Embryonic facial prominence (tissue), 1 donor: Measurements from ENCODE around the gene PKN2.
A peak's percentile ranks its signal among the peaks of the same experiment; 100 is the strongest.
"Not testable (repeated sequence)": the region's sequence is repeated elsewhere in the genome, so short reads cannot be mapped to it uniquely, and the experiment has no call there.

Experiments
- DNase-seq: peaks from one replicate; pipeline ENCODE4 v3.0.0-alpha.2; 2016; ENCODE audit errors: extremely low spot score

Gene PKN2

GRCh38 chr1:88787023-88787903 is 103.2 kb downstream of the PKN2 start:
- DNase-seq = no peak

- DNase-seq = no peak
These were observed 107.1 kb downstream of the PKN2 start for GRCh38 chr1:88791192-88791591.

DNA sequence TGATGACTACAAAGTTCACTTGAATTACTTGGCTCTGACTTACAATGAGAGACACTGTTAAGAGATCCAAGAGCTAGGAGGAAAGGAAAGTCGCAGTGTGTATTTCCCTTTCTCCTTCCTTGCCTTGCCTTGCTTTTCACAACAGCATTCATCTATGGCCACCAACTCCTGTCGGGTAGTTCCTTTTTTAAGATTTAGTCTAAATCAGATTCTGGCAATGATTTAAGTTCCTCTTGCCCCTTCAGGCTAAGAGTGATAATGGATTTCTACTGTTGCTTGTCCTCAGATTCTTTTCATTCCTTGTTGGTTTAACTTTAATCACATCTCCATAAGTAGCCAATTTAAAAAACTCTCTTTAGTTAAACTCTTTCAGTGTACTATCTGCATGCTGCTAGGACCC is 115.4 kb downstream of the PKN2 start:
- no peak for DNase-seq

DNA sequence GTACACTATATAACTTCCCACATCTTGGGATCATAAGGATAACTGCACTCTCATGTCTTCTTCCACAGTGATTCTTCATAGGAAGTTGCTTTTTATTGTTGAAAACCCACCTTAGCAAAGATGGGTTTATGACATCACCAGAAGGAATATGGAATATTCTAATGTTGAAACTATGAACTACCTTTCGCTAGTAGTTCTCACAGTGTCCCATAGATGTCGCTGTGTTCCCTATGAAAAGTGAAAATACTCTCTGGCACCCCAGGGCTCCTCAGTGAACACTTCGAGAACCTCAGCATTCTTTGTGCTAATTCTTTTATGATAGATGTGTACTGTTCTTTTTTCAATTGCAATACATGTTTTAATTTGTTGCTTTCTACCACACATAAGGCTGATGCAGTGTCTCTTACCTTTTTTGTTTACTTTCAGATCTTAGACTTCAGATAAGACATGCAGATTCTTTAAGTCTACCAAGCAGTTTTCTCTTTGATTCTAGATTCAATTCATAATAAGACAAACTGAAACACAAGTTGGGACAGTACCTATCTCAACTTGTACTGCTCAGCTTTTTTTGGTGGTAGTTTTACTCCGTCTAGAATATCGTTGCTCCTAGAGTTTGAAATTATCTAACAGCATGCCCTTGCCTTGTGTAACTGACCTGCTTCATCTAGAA is 116.4 kb downstream of the PKN2 start:
- DNase-seq = no peak

- DNase-seq = no peak
These were observed 117.6 kb downstream of the PKN2 start for GRCh38 chr1:88801575-88802208.

DNA sequence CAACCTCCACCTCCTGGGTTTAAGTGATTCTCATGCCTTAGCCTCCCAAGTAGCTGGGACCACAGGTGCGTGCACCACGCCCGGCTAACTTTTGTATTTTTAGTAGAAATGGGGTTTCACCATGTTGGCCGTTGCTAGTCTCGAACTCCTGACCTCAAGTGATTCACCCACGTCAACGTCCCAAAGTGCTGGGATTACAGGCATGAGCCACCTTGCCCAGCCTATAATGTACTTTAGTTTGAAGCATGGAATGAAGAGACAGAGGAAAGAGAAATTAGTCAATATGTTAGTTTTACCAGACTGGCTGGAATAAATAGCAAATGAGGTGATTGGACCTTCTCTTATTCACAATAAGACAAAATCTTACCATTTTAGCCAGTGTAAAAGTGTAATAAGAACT is 118.3 kb downstream of the PKN2 start:
- DNase-seq = no peak

DNA sequence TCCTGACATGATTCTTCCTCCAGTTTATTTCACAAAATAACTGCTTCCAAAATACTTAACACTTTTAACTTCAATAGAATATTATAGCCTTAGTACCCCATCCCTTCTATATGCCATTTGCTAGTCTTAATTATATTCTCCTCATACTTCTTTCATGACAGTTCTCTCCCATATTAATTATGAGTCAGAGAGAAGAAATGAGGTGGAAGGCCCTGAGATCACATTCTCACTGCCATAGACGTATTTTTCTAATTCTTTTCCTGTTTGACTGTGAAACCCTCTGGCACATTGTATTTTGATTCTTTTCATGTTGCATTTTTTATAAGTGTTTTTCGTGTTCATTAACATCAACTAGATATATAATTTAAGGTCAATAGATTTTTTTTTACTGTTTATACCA is 118.9 kb downstream of the PKN2 start:
- DNase-seq = no peak

- DNase-seq = no peak
These were observed 119.4 kb downstream of the PKN2 start for GRCh38 chr1:88803444-88803843.

GRCh38 chr1:88812366-88812765 is 128.3 kb downstream of the PKN2 start:
- DNase-seq = no peak

DNA sequence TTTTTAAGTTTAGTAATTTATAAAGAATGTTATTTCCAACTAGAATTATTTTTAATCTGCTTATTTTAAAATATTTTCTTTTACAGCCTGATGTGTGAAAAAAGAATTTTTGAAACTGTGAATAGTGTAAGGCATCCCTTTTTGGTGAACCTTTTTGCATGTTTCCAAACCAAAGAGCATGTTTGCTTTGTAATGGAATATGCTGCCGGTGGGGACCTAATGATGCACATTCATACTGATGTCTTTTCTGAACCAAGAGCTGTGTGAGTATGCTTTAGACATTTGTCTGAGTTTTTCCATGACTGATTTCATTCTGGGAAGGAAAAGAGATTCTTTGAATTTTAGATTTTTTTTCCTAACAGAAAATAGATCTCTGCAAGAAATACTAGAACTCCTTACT is 129.4 kb downstream of the PKN2 start:
- no peak for DNase-seq

DNA sequence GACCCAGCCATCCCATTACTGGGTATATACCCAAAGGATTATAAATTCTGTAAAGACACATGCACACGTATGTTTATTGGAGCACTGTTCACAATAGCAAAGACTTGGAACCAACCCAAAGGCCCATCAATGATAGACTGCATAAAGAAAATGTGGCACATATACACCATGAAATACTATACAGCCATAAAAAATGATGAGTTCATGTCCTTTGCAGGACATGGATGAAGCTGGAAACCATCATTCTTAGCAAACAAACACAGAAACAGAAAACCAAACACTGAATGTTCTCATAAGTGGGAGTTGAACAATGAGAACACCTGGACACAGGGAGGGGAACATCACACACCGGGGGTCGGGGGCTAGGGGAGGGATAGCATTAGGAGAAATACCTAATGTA is 135.6 kb downstream of the PKN2 start:
- DNase-seq = not testable (repeated sequence)

GRCh38 chr1:88825721-88826120 is 141.6 kb downstream of the PKN2 start:
- DNase-seq = no peak

DNA sequence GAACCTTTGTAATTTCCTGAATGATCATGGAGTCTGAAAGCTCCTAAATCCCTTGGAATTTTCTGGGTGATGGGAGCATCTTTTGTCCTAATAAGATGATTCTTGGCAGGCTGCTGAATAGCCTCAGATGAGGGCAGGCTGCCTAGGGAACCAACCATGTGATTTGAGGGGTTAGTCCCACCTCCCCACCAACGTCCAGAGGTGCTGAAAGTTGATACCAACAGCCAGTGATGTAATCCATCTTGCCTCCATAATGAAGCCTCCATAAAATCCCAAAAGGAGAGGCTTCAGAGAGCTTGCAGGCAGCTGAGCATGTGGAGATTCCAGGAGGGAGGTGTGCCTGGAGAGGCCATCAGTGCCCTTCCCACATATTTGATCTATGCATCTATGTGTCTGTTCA is 163.6 kb downstream of the PKN2 start:
- DNase-seq = no peak

- DNase-seq = no peak
These were observed 167.4 kb downstream of the PKN2 start for GRCh38 chr1:88851303-88852063.

DNA sequence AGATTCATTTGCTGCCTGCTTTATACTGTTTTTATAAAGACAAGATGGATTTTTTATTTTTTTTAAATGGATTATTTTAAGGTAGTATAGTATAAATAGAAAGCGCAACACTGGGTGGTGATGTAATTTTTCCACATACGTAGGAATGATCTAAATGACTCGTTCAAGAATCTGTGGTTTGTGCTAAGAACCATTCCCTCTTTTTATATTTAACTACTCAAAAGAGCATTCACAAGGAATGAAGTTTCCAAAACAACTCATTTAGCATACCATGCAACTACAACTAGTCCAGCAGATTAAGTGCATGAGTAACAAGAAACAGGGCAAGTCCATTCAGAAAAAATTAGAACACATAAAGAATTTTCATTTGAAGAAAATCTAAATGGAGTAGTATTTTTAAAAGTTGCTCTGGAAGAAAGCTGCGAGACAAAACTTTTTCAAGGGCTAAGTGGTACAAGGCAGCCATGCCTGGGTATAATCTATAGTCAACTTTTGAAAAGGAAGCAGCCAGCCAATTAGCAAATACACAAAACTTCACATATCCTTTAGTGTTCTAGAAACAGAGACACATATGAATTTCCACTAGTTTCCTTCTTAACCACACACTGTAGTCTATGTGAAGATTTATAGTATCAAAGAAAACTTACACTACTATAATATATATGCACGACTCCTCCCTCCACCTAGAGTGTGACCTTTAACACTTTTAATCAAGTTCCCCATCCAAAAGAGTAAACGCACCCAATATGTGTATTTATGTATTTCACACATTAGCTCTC is 183.9 kb downstream of the PKN2 start:
- no peak for DNase-seq

DNA sequence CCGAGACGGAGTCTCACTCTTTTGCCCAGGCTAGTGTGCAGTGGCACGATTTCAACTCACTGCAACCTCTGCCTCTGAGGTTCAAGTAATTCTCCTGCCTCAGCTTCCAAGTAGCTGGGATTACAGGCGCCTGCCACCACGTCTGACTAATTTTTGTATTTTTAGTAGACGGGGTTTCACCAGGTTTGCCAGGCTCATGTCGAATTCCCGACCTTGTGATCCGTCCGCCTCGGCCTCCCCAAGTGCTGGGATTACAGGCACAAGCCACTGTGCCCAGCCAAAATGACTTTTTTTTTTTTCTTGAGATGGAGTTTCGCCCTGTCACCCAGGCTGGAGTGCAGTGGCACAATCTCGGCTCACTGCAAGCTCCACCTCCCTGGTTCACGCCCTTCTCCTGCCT is 185.6 kb downstream of the PKN2 start:
- not testable (repeated sequence) for DNase-seq

- no peak for DNase-seq
These were observed 189.8 kb downstream of the PKN2 start for GRCh38 chr1:88873737-88874349.

DNA sequence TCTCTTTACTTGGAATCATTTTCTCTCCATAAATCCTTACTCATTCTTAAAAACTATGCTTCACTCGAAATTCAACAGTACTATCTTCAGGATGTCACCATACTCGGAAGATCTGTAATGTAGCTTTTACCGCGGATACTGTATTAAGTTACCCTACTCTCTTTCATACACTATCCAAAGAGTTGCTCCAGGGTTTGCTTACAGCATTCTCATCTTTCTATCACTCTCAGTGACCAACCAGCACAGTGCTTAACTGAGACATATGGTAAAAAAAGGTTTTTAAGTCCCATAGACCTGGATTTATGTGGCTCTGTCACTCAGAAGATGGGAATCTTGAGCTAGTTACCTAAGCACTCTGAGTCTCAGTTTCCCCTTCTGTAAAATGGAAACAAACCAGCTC is 191.5 kb downstream of the PKN2 start:
- no peak for DNase-seq

DNA sequence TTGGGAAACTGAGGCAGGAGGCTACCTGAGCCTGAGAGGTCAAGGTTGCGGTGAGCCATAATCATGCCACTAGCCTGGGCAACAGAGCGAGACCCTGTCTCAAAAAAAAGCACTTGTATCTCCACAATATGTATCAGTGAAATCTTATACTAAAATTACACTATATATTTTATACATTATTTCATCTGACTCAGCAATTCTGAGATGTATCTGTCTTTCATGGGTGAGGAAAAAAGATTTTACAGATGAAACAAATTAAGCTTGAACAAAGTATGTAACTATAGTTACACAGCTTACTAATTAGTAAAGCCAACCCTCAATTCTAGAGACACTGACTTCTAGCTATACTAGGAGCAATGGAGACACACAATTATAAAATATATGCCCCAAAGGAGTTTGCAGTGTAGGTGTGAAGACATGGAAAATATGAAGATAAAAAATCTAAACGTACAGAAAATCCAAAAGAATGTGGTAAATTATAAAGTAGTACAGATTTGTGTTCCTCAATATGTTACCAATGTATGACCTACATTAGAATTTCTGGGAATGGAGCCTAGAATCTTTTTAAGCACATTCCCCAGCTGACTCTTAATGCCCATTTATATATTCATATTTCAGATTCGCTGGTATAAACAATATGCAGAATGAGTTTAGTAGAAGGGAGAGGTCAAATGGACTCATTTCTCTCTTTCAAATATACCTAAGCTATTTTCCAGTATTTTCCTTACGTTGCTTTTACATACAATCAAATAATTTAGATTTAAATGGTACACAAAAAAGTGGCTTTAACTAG is 192.7 kb downstream of the PKN2 start:
- DNase-seq = peak; percentile 28

DNA sequence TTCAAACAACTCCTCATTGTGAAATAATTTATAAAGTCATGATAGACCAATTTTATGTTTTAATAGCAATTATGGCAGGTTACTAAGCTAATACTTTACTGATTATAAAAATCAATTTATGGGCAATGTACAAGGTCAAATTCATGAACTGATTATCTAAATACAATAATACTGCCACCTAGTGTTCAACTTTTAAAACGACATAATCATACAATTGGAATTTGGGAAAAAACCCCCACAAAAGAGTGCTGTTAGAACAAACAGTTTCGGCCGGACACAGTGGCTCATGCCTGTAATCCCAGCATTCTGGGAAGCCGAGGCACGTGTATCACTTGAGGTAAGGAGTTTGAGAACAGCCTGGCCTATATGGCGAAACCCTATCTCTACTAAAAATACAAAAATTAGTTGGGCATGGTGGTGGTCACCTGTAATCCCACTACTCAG is 193.3 kb downstream of the PKN2 start:
- DNase-seq = peak; percentile 29
